ENCODE data around the gene NDST1. TPM values are rescaled to one million over a fixed set of nuclear protein-coding genes. Genes with fewer than 3 reads are reported as not detected.

The NDST1 gene
- total RNA-seq, 2 donors from 2014 or later, result 37.6 to 56.0 TPM

- Histone ChIP-seq H3K4me3 (no peak overlapping the region), H3K4me1 (no peaks in the 10 kb centered on the region), H3K27ac (peak overlapping the region in 1 of 4 donors; percentile 26), H3K9me3 (no peaks in the 10 kb centered on the region), H3K27me3 (no peaks in the 10 kb centered on the region), H3K36me3 (replicated peaks in 1 of 2; ENCODE audit: insufficient read depth in 1 of 2, low read depth in 2 of 2) (peaks cover 10 to 36% of the 10 kb centered on the region in 2 donors)
- no peak for ATAC-seq
- intact Hi-C loops (cut with DNase I), result loop anchor here (5.0 kb wide), 1 partner anchor 84 kb away; no protein-coding TSS in a partner anchor
- 77 to 80% methylated on average over 15 of the region's 15 CpGs for WGBS, 2 donors
- peak in 2 of 4 donors; percentile 48 to 56 for DNase-seq
- TF ChIP-seq CTCF (IDR thresholded peaks at IDR 0.05) (no peak), POLR2A (IDR thresholded peaks at IDR 0.05) (no peak)
Measured at GRCh38 chr5:150540615-150541396, 32.9 kb downstream of the NDST1 start.

- no peak overlapping the region for H3K4me3 ChIP-seq
- DNase-seq (no peak), ATAC-seq (no peak)
- 76 to 78% methylated on average over 4 to 6 of the region's 6 CpGs for WGBS, 2 donors
- no peaks in the 10 kb centered on the region for H3K9me3 ChIP-seq
- H3K4me1 ChIP-seq, result no peaks in the 10 kb centered on the region
- H3K36me3 ChIP-seq (replicated peaks in 1 of 2; ENCODE audit: insufficient read depth in 1 of 2, low read depth in 2 of 2), result peaks cover 10 to 38% of the 10 kb centered on the region in 2 donors
- TF ChIP-seq POLR2A (IDR thresholded peaks at IDR 0.05), result no peak
- no peak for TF ChIP-seq CTCF (IDR thresholded peaks at IDR 0.05)
- intact Hi-C loops (cut with DNase I), result loop anchor here (5.0 kb wide), 1 partner anchor 84 kb away; no protein-coding TSS in a partner anchor
- H3K27me3 ChIP-seq, result no peaks in the 10 kb centered on the region
- peak overlapping the region in 1 of 4 donors; percentile 26 for H3K27ac ChIP-seq
Measured at GRCh38 chr5:150541397-150541675, 33.4 kb downstream of the NDST1 start.

GRCh38 chr5:150541895-150542294 lies 34.0 kb downstream of the NDST1 start:
- ATAC-seq (no peak), DNase-seq (no peak)
- H3K4me3 ChIP-seq, result no peak overlapping the region
- no peaks in the 10 kb centered on the region for H3K27me3 ChIP-seq
- no peak overlapping the region for H3K27ac ChIP-seq
- intact Hi-C loops (cut with DNase I), result loop anchor here (5.0 kb wide), 1 partner anchor 85 kb away; no protein-coding TSS in a partner anchor
- no peaks in the 10 kb centered on the region for H3K9me3 ChIP-seq
- TF ChIP-seq CTCF (IDR thresholded peaks at IDR 0.05) (no peak), POLR2A (IDR thresholded peaks at IDR 0.05) (no peak)
- H3K4me1 ChIP-seq, result no peaks in the 10 kb centered on the region
- peaks cover 10 to 36% of the 10 kb centered on the region in 2 donors for H3K36me3 ChIP-seq (replicated peaks in 1 of 2; ENCODE audit: insufficient read depth in 1 of 2, low read depth in 2 of 2)

- WGBS, 2 donors, result 60 to 66% methylated on average over 6 to 12 of the region's 12 CpGs
- no peaks in the 10 kb centered on the region for H3K4me1 ChIP-seq
- no peak for DNase-seq
- H3K27ac ChIP-seq, result peak overlapping the region in 1 of 4 donors; percentile 9
- no peaks in the 10 kb centered on the region for H3K27me3 ChIP-seq
- peaks cover 10 to 38% of the 10 kb centered on the region in 2 donors for H3K36me3 ChIP-seq (replicated peaks in 1 of 2; ENCODE audit: insufficient read depth in 1 of 2, low read depth in 2 of 2)
- intact Hi-C loops (cut with DNase I), result loop anchor here (5.0 kb wide), 1 partner anchor 86 kb away; no protein-coding TSS in a partner anchor
- ATAC-seq, result no peak
- TF ChIP-seq CTCF (IDR thresholded peaks at IDR 0.05) (no peak), POLR2A (IDR thresholded peaks at IDR 0.05) (no peak)
- no peaks in the 10 kb centered on the region for H3K9me3 ChIP-seq
- no peak overlapping the region for H3K4me3 ChIP-seq
Measured at GRCh38 chr5:150542933-150543445, 35.1 kb downstream of the NDST1 start.
